HG03378 (cell line): ENCODE measurements around the gene RPN1.

ENCODE experiments used
- ATAC-seq: cut with Tn5 transposase; IDR thresholded peaks from one replicate; pipeline ENCODE4 v1.9.1; 2021; ENCODE audit warnings: mild to moderate bottlenecking, moderate library complexity; ENCODE audit not compliant: unreplicated experiment

RPN1 gene

GRCh38 chr3:128585189-128585588, 65.4 kb downstream of the RPN1 start:
- ATAC-seq = no peak

GRCh38 chr3:128584412-128585020, 66.1 kb downstream of the RPN1 start:
- ATAC-seq = no peak

- no peak for ATAC-seq
Measured at GRCh38 chr3:128581566-128581965, 69.1 kb downstream of the RPN1 start.

- no peak for ATAC-seq
Measured at GRCh38 chr3:128579927-128580326, 70.7 kb downstream of the RPN1 start.

- ATAC-seq = no peak
Measured at GRCh38 chr3:128578346-128578745, 72.3 kb downstream of the RPN1 start.

GRCh38 chr3:128577711-128578110, 72.9 kb downstream of the RPN1 start:
- no peak for ATAC-seq

GRCh38 chr3:128576290-128576689, 74.3 kb downstream of the RPN1 start:
- no peak for ATAC-seq

- no peak for ATAC-seq
Measured at GRCh38 chr3:128575777-128576176, 74.8 kb downstream of the RPN1 start.

GRCh38 chr3:128573707-128574162, 76.9 kb downstream of the RPN1 start:
- no peak for ATAC-seq

- no peak for ATAC-seq
Measured at GRCh38 chr3:128573160-128573559, 77.5 kb downstream of the RPN1 start.

GRCh38 chr3:128572644-128573105, 77.9 kb downstream of the RPN1 start:
- no peak for ATAC-seq

- no peak for ATAC-seq
Measured at GRCh38 chr3:128572013-128572412, 78.6 kb downstream of the RPN1 start.
